Neural crest cell (in vitro differentiated cells): ENCODE results near the gene PRMT5. TPM values are rescaled to one million over a fixed set of nuclear protein-coding genes. Genes with fewer than 3 reads are reported as not detected.

Source experiments
- DNase-seq: peaks from one replicate; pipeline ENCODE4 v3.0.0; 2021; ENCODE audit warnings: low read depth, mixed read lengths, low spot score
- H3K27ac Mint-ChIP-seq: one replicate; pipeline ENCODE4 v1.8.0; 2021; ENCODE audit warnings: mild to moderate bottlenecking, mixed read lengths; ENCODE audit not compliant: unreplicated experiment
- H3K27me3 Mint-ChIP-seq: 2 replicates; pipeline ENCODE4 v1.8.0; 2021; ENCODE audit warnings: low read depth, mild to moderate bottlenecking, mixed read lengths
- H3K36me3 Mint-ChIP-seq: 2 replicates; pipeline ENCODE4 v1.8.0; 2021; ENCODE audit warnings: low read depth, mild to moderate bottlenecking, mixed read lengths
- H3K4me1 Mint-ChIP-seq: 2 replicates; pipeline ENCODE4 v1.8.0; 2021; ENCODE audit warnings: mixed read lengths
- H3K4me3 Mint-ChIP-seq: one replicate; pipeline ENCODE4 v1.8.0; 2021; ENCODE audit warnings: mild to moderate bottlenecking, mixed read lengths
- H3K9me3 Mint-ChIP-seq: 2 replicates; pipeline ENCODE4 v1.8.0; 2021; ENCODE audit warnings: mixed read lengths
- CTCF ChIP-seq: fragments of 200-600 bp; sonication (generic); conservative IDR thresholded peaks from 2 replicates; pipeline ENCODE4 v1.5.0; 2021; ENCODE audit warnings: antibody characterized with exemption, mild to moderate bottlenecking
- total RNA-seq: library from RNA; stranded (reverse); gene quantifications from 2 replicates; pipeline ENCODE4 v1.2.1, GENCODE V29; 2021

Gene PRMT5
- total RNA-seq, 1 donor from 2014 or later = 134 TPM

- no peak for DNase-seq
- TF ChIP-seq CTCF = no peak
- H3K4me1 Mint-ChIP-seq = no peaks in the 10 kb centered on the region
- H3K27ac Mint-ChIP-seq = no peak overlapping the region
- no peaks in the 10 kb centered on the region for H3K9me3 Mint-ChIP-seq
- H3K27me3 Mint-ChIP-seq = no peaks in the 10 kb centered on the region
- peaks cover 15% of the 10 kb centered on the region for H3K36me3 Mint-ChIP-seq
- no peak overlapping the region for H3K4me3 Mint-ChIP-seq
These were observed 3.7 kb downstream of the PRMT5 start for GRCh38 chr14:22925513-22925912.

GRCh38 chr14:22923746-22924145 lies 5.4 kb downstream of the PRMT5 start:
- no peaks in the 10 kb centered on the region for H3K9me3 Mint-ChIP-seq
- H3K36me3 Mint-ChIP-seq = peaks cover 18% of the 10 kb centered on the region
- H3K27ac Mint-ChIP-seq = no peak overlapping the region
- H3K4me1 Mint-ChIP-seq = peaks cover 14% of the 10 kb centered on the region
- H3K27me3 Mint-ChIP-seq = peaks cover 3% of the 10 kb centered on the region
- H3K4me3 Mint-ChIP-seq = no peak overlapping the region
- no peak for DNase-seq
- TF ChIP-seq CTCF = no peak

GRCh38 chr14:22922294-22922693 lies 6.9 kb downstream of the PRMT5 start:
- H3K4me3 Mint-ChIP-seq = no peak overlapping the region
- no peak for DNase-seq
- TF ChIP-seq CTCF = no peak
- peaks cover 3% of the 10 kb centered on the region for H3K27me3 Mint-ChIP-seq
- H3K9me3 Mint-ChIP-seq = no peaks in the 10 kb centered on the region
- peaks cover 24% of the 10 kb centered on the region for H3K36me3 Mint-ChIP-seq
- no peak overlapping the region for H3K27ac Mint-ChIP-seq
- peaks cover 25% of the 10 kb centered on the region for H3K4me1 Mint-ChIP-seq

GRCh38 chr14:22920697-22921096 lies 8.5 kb downstream of the PRMT5 start:
- Mint-ChIP-seq H3K27ac (no peak overlapping the region), H3K36me3 (peaks cover 24% of the 10 kb centered on the region), H3K4me3 (no peak overlapping the region), H3K27me3 (peaks cover 3% of the 10 kb centered on the region), H3K9me3 (no peaks in the 10 kb centered on the region), H3K4me1 (peaks cover 29% of the 10 kb centered on the region)
- DNase-seq = no peak
- TF ChIP-seq CTCF = no peak

- Mint-ChIP-seq H3K9me3 (no peaks in the 10 kb centered on the region), H3K4me1 (peaks cover 29% of the 10 kb centered on the region), H3K4me3 (peak overlapping the region; percentile 95), H3K36me3 (peaks cover 22% of the 10 kb centered on the region), H3K27ac (no peak overlapping the region), H3K27me3 (peaks cover 3% of the 10 kb centered on the region)
- no peak for DNase-seq
- no peak for TF ChIP-seq CTCF
These were observed 9.6 kb downstream of the PRMT5 start for GRCh38 chr14:22919601-22919921.
